A549 (cell line): Measurements from ENCODE around the gene NKAIN4. TPM values are rescaled to one million over a fixed set of nuclear protein-coding genes. Genes with fewer than 3 reads are reported as not detected.

ENCODE experiments used
- ATAC-seq, 2 experiments: fragments of 200-7000 bp in 1 of 2; fragments of >200 bp in 1 of 2; cut with Nextera tagmentation in 1 of 2; cut with Tn5 transposase in 1 of 2; 3 replicates each; pipeline versions ENCODE4 v1.8.0 to v1.9.1; 2018 to 2020; ENCODE audit warnings: mild to moderate bottlenecking in 1 of 2, moderate library complexity in 1 of 2
- CTCF ChIA-PET: fragments of 300-600 bp; sonication (Branson Sonifier 250); formaldehyde crosslinking; extraction: SDS; loops from one replicate; lab custom pipeline; 2021; ENCODE audit warnings: antibody characterized with exemption, inconsistent platforms; lab: Yijun Ruan, JAX
- POLR2A ChIA-PET: fragments of 350-600 bp; formaldehyde crosslinking; extraction: SDS; loops from one replicate; lab custom pipeline; 2021; ENCODE audit warnings: antibody characterized with exemption, inconsistent platforms; lab: Yijun Ruan, JAX
- DNase-seq, 2 experiments: peaks; one replicate each; pipeline versions ENCODE4 v3.0.0 to v3.0.0-alpha.2; 2011 to 2016; ENCODE audit warnings: low read depth in 1 of 2, low spot score in 1 of 2
- FAIRE-seq: peaks from 2 replicates; lab custom pipeline; 2011; peaks lifted over from hg19 to GRCh38; lab: Jason Lieb, UNC
- H3K27ac ChIP-seq, 2 experiments: fragments of >200 bp; sonication (Bioruptor Twin); formaldehyde crosslinking; 3 replicates each; pipeline ENCODE4 v1.5.1; 2016 to 2017
- H3K4me1 ChIP-seq: fragments of >200 bp; sonication (Bioruptor Twin); formaldehyde crosslinking; 3 replicates; pipeline ENCODE4 v1.6.1; 2016
- H3K4me2 ChIP-seq: fragments of >200 bp; sonication (Bioruptor Twin); formaldehyde crosslinking; 3 replicates; pipeline ENCODE4 v1.6.1; 2016
- H3K4me3 ChIP-seq: fragments of >200 bp; sonication (Bioruptor Twin); formaldehyde crosslinking; 3 replicates; pipeline ENCODE4 v1.5.1; 2016
- H3K9me3 ChIP-seq: fragments of >200 bp; sonication (Bioruptor Twin); formaldehyde crosslinking; 3 replicates; pipeline ENCODE4 v1.6.1; 2016
- BCL3 ChIP-seq: fragments of >200 bp; sonication (Bioruptor Twin); formaldehyde crosslinking; IDR thresholded peaks from 3 replicates; pipeline ENCODE4 v1.6.1; 2016
- BHLHE40 ChIP-seq: IDR thresholded peaks from 2 replicates; pipeline ENCODE4 v1.6.1; 2012; ENCODE audit warnings: low read depth, low read length, inconsistent platforms
- CBX2 ChIP-seq: fragments of 200-600 bp; sonication (generic); IDR thresholded peaks from 2 replicates; pipeline ENCODE4 v1.6.1; 2016; ENCODE audit warnings: low read depth, mild to moderate bottlenecking, borderline replicate concordance
- CBX8 ChIP-seq: fragments of 200-600 bp; sonication (generic); IDR thresholded peaks from 2 replicates; pipeline ENCODE4 v1.6.1; 2016
- CHD2 ChIP-seq: fragments of 150-350 bp; IDR thresholded peaks from 2 replicates; pipeline ENCODE4 v1.6.1; 2014; ENCODE audit warnings: low read length; ENCODE audit not compliant: partially characterized antibody
- EHMT2 ChIP-seq: fragments of 200-600 bp; sonication (generic); IDR thresholded peaks from 2 replicates; pipeline ENCODE4 v1.6.1; 2016; ENCODE audit warnings: antibody characterized with exemption, low read depth, mild to moderate bottlenecking, moderate library complexity
- ELK1 ChIP-seq: fragments of 150-350 bp; IDR thresholded peaks from 2 replicates; pipeline ENCODE4 v1.6.1; 2014; ENCODE audit warnings: low read depth, mild to moderate bottlenecking, low read length
- ESRRA ChIP-seq: fragments of 150-350 bp; IDR thresholded peaks from 2 replicates; pipeline ENCODE4 v1.6.1; 2014; ENCODE audit warnings: mild to moderate bottlenecking, low read length, borderline replicate concordance
- FOSL2 ChIP-seq, 2 experiments: fragments of 450-650 bp in 1 of 2; fragments of >200 bp in 1 of 2; sonication (Bioruptor Twin) in 1 of 2; formaldehyde crosslinking; IDR thresholded peaks; 2 replicates each; pipeline versions ENCODE4 v1.5.0 to v1.6.1; 2016 to 2020; ENCODE audit warnings: mild to moderate bottlenecking in 1 of 2, moderate library complexity in 1 of 2
- HOXB5 ChIP-seq: fragments of 250-450 bp; sonication (Bioruptor Pico); IDR thresholded peaks from 2 replicates; pipeline ENCODE4 v1.5.0; 2020; ENCODE audit warnings: mild to moderate bottlenecking, moderate library complexity
- JUN ChIP-seq, 2 experiments: fragments of >200 bp; sonication (Bioruptor Twin); formaldehyde crosslinking; IDR thresholded peaks; 2 replicates in 1 of 2; 3 replicates in 1 of 2; pipeline ENCODE4 v1.6.1; 2016 to 2017
- KDM1A ChIP-seq: fragments of 200-600 bp; sonication (generic); IDR thresholded peaks from 2 replicates; pipeline ENCODE4 v1.6.1; 2016; ENCODE audit warnings: low read depth, mild to moderate bottlenecking
- MAFK ChIP-seq: fragments of 450-650 bp; IDR thresholded peaks from 2 replicates; pipeline ENCODE4 v1.6.1; 2014; ENCODE audit not compliant: partially characterized antibody
- MAX ChIP-seq: IDR thresholded peaks from 2 replicates; pipeline ENCODE4 v1.6.1; 2012
- MYC ChIP-seq: IDR thresholded peaks from 2 replicates; pipeline ENCODE4 v1.6.1; 2012; ENCODE audit warnings: mild to moderate bottlenecking, inconsistent platforms, low read length, improper control_type of control experiment, borderline replicate concordance
- PHF8 ChIP-seq: fragments of 200-600 bp; sonication (generic); IDR thresholded peaks from 2 replicates; pipeline ENCODE4 v1.6.1; 2016; ENCODE audit warnings: low read depth, mild to moderate bottlenecking, antibody characterized with exemption, moderate library complexity, borderline replicate concordance
- POLR2A ChIP-seq: IDR thresholded peaks from 2 replicates; pipeline ENCODE4 v1.6.1; 2012; ENCODE audit warnings: mild to moderate bottlenecking, low read length
- RAD21 ChIP-seq, 2 experiments: fragments of >200 bp in 1 of 2; sonication (Bioruptor Twin) in 1 of 2; formaldehyde crosslinking in 1 of 2; IDR thresholded peaks in 1 of 2; conservative IDR thresholded peaks in 1 of 2; 2 replicates in 1 of 2; 3 replicates in 1 of 2; pipeline ENCODE4 v1.6.1; 2012 to 2018; ENCODE audit warnings: inconsistent platforms in 1 of 2
- REST ChIP-seq: fragments of 200-600 bp; sonication (generic); IDR thresholded peaks from 2 replicates; pipeline ENCODE4 v1.6.1; 2016; ENCODE audit warnings: antibody characterized with exemption, mild to moderate bottlenecking, moderate library complexity
- ZFP36 ChIP-seq: fragments of 450-650 bp; IDR thresholded peaks from 2 replicates; pipeline ENCODE4 v1.6.1; 2014; ENCODE audit warnings: borderline replicate concordance; ENCODE audit not compliant: partially characterized antibody
- WGBS: methylation state at CpG from one replicate; pipeline ENCODE4 v1.1.6; 2017; ENCODE audit errors: missing lambda C conversion rate; 5-methylcytosine and 5-hydroxymethylcytosine counted together
- polyA plus RNA-seq, 4 experiments: library from polyadenylated mRNA; depleted of rRNA in 3 of 4; stranded (reverse); fragments of >200 nt; fragmentation: RNase III in 1 of 4; extraction: RNeasy Plus Mini Kit Qiagen cat#74134 plus additional on column Dnase treatment in 1 of 4; gene quantifications; 2 replicates in 3 of 4; 3 replicates in 1 of 4; pipeline ENCODE4 v1.2.3, GENCODE V29; 2011 to 2017

Gene NKAIN4
- polyA plus RNA-seq, 2 of the 4 experiments (the other 2 are of a cell fraction), result 5.8 to 9.7 TPM

- no peak for FAIRE-seq
- 10% methylated on average over 20 of the region's 20 CpGs for WGBS
- CTCF ChIA-PET, result interaction anchor here (0.7 to 30.4 kb wide), 4 partner anchors 9 to 59 kb away, joined by 3 to 401 read pairs (median 4); no protein-coding TSS in a partner anchor
These were observed 19.5 kb upstream of the NKAIN4 start for GRCh38 chr20:63273635-63274380.

GRCh38 chr20:63273059-63273579 lies 18.9 kb upstream of the NKAIN4 start:
- TF ChIP-seq EHMT2, result no peak
- TF ChIP-seq CBX8, result no peak
- TF ChIP-seq HOXB5 (CRISPR knock-in tag), result no peak
- TF ChIP-seq JUN (IDR thresholded peaks at IDR 0.05), result no peak
- no peak for TF ChIP-seq ESRRA
- no peak for TF ChIP-seq ZFP36
- no peak for TF ChIP-seq CBX2
- TF ChIP-seq KDM1A, result no peak
- TF ChIP-seq BHLHE40, result no peak
- ChIA-PET POLR2A (interaction anchor here (0.6 to 2.1 kb wide), 5 partner anchors 11 to 49 kb away, joined by 3 to 12 read pairs (median 4); partner anchors contain the start of gene BIRC7), CTCF (interaction anchor here (0.7 to 30.4 kb wide), 6 partner anchors 10 to 59 kb away, joined by 3 to 401 read pairs (median 4); partner anchors contain the start of gene BIRC7)
- WGBS, result under 1% methylated on average over 9 of the region's 37 CpGs
- H3K4me3 ChIP-seq, result peak overlapping the region; percentile 86
- DNase-seq (no peak), FAIRE-seq (no peak), ATAC-seq (no peak)
- H3K4me2 ChIP-seq, result peak overlapping the region; percentile 89
- H3K27ac ChIP-seq, result peak overlapping the region; percentile 86 to 98
- H3K4me1 ChIP-seq, result peaks cover 23% of the 10 kb centered on the region; the same call in 2 of the 3 replicates
- H3K9me3 ChIP-seq, result no peaks in the 10 kb centered on the region

More at GRCh38 chr20:63273635-63274380, 19.5 kb upstream of the NKAIN4 start:
- DNase-seq (peak; percentile 38 to 62), ATAC-seq (peak in 1 of 2 experiments; percentile 6; a peak in 1 of 6 replicates)
- peaks cover 23% of the 10 kb centered on the region; the same call in 2 of the 3 replicates for H3K4me1 ChIP-seq
- POLR2A ChIA-PET, result interaction anchor here (1.5 to 2.1 kb wide), 2 partner anchors 11 to 50 kb away, joined by 6 to 12 read pairs; no protein-coding TSS in a partner anchor
- no peak for TF ChIP-seq MAFK
- TF ChIP-seq ELK1, result no peak
- no peak for TF ChIP-seq FOSL2 (IDR thresholded peaks at IDR 0.05)
- TF ChIP-seq FOSL2 (CRISPR knock-in tag; IDR thresholded peaks at IDR 0.05), result peak; percentile 70
- no peaks in the 10 kb centered on the region for H3K9me3 ChIP-seq
- H3K4me3 ChIP-seq, result peak overlapping the region; percentile 86
- H3K4me2 ChIP-seq, result peak overlapping the region; percentile 89
- H3K27ac ChIP-seq, result peak overlapping the region; percentile 86 to 98

- H3K4me1 ChIP-seq, result peaks cover 23% of the 10 kb centered on the region; the same call in 2 of the 3 replicates
- DNase-seq, result peak; percentile 86 to 88
- CTCF ChIA-PET, result interaction anchor here (0.7 to 30.4 kb wide), 11 partner anchors 8 to 58 kb away, joined by 3 to 401 read pairs (median 4); partner anchors contain the start of genes BIRC7 and NKAIN4
- H3K4me2 ChIP-seq, result peak within 1 kb of the TSS; percentile 92
- 3% methylated on average over 5 of the region's 97 CpGs for WGBS
- POLR2A ChIA-PET, result interaction anchor here (0.6 to 2.1 kb wide), 5 partner anchors 12 to 49 kb away, joined by 3 to 12 read pairs (median 4); partner anchors contain the start of gene BIRC7
- H3K4me3 ChIP-seq, result peak within 1 kb of the TSS; percentile 86
- ATAC-seq, result peak; percentile 90 to 95
- no peaks in the 10 kb centered on the region for H3K9me3 ChIP-seq
- TF ChIP-seq PHF8 (peak; percentile 60; the same call in 1 of the 2 replicates), RAD21 (conservative IDR thresholded peaks at IDR 0.05 in 1 of 2, IDR thresholded peaks at IDR 0.05 in 1 of 2) (no peak), MAX (peak; percentile 46), REST (peak; percentile 49; the same call in 1 of the 2 replicates), CHD2 (peak; percentile 66), BCL3 (0 out of 3 replicates have a peak, but pooled peaks have one; percentile 61), FOSL2 (IDR thresholded peaks at IDR 0.05) (no peak), FOSL2 (CRISPR knock-in tag; IDR thresholded peaks at IDR 0.05) (no peak), MYC (0 out of 2 replicates have a peak, but pooled peaks have one; percentile 46), POLR2A (peak; percentile 78), JUN (IDR thresholded peaks at IDR 0.05) (peak; percentile 30 to 78; a peak in 3 of 5 replicates)
- no peak for FAIRE-seq
- H3K27ac ChIP-seq, result peak within 1 kb of the TSS; percentile 86 to 98
These were observed 18.1 kb upstream of the NKAIN4 start, which contains the start of gene ARFGAP1 for GRCh38 chr20:63272105-63273058. Gene ARFGAP1, plus strand, starts transcription at chr20:63272813. Its CDS starts 2,768 bp downstream, at chr20:63275581.
